HG02798 (cell line): ENCODE results near the gene KCTD1.

Source experiments
- ATAC-seq: cut with Tn5 transposase; IDR thresholded peaks from one replicate; pipeline ENCODE4 v1.9.1; 2021; ENCODE audit warnings: mild to moderate bottlenecking; ENCODE audit not compliant: unreplicated experiment, poor library complexity

KCTD1 gene

DNA sequence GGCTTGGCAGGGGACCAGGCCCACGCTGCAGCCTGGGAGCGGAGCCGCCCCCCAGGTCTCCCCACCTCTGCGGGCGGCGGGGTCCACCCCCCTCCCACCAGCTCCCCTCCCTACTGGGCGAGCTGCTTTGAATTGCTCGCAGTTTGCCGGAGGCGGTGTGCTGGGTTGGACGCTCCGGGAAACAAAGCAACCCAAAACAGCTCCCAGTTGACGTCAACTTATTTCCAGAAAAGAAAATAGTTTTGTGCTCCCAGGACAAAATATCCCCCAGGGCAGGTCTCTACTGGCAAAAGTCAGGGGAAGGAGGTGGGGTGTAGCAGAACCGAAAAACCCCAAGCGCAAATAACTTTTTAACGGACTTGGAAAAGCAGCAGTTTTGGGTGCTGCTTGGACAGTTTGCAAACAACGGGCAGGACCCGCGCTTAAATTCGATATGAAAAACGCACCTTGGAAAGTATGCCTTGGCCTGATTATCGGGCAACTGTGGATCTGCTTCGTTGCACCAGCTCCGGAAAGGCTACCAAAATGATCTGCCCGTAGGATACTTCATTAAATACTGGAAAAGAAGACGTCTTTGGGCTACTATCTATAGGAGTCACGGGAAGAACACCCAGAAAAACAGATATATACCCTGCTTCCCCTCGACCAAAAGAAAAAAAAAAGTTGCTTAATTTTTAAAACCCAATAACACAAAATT lies 2.8 kb upstream of the KCTD1 start:
- ATAC-seq, result no peak

DNA sequence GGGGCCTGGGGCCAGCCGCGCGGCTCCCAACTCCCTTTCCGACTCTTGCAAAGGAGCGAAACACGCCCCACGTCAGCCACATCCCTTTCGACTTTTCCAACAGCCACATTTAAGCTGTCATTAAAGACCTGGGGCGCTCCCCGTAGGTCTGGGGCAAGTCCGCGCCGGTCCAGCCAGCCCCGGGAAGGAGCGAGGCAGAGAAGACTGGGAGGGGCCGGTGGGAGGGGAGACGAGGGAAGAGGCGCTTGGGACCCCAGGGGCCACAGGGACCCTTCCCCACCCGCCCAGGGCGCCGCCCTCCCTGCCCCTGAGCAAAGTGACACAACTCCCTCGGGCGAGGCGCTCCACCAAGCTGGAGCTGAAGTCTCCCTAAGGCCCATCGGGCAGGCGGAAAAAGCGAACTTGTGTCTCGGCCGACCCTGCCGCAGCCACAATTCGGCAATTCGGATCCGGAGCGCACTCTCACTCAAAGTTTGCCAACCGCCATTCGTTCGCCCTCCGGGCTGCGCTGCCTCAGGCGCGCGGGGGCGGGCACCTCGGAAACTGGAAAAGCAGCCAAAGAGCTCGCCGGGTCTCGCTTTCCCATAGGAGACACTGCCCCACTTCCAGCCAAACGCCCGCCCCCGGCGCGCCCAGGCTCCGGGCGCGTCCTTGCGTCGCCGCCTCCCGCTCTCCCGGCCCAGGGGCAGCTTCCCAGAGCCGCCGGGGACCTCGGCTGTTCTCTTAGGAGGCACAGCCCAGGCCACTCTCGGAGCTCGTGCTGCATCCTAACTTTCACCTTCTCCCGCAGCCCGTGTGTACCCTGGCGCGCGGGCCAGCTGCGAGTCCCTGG lies 1.1 kb upstream of the KCTD1 start:
- peak; percentile 12 for ATAC-seq

DNA sequence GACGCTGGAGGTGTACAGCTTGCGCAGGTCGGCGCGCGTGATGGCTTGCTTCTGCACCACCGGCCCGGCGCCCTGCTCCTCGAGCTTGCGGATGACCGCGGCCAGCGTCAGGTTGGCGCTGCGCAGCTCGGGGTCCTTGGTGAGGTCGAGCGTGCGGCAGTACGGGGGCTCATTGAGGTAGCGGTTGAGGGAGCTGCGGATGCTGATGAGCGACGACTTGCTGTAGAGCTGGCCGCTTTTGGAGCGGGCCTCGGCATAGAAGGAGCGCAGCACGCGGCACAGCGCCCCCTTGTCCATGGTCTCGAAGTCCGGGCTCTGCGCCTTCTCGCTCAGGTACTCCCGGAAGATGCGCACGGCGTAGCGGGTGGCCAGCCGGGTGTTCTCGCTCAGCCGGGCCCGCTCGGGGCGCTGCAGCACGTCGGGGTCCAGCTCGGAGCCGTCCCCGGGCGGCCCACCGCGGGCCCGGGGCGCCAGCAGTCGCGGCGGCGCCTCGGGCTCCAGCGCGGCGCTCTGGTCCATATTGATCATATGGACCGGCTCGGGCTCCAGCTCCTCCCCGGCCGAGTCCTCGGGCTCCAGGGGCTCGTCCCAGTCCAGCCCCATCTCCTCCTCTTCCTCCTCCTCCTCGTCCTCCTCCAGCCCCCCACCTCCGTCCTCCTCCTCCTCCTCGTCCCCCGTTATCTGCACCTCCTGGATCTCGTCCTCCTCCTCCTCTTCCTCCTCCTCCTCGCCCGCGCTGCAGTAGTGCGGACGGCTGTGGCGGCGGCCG lies 523 bp downstream of the KCTD1 start:
- peak; percentile 65 for ATAC-seq

DNA sequence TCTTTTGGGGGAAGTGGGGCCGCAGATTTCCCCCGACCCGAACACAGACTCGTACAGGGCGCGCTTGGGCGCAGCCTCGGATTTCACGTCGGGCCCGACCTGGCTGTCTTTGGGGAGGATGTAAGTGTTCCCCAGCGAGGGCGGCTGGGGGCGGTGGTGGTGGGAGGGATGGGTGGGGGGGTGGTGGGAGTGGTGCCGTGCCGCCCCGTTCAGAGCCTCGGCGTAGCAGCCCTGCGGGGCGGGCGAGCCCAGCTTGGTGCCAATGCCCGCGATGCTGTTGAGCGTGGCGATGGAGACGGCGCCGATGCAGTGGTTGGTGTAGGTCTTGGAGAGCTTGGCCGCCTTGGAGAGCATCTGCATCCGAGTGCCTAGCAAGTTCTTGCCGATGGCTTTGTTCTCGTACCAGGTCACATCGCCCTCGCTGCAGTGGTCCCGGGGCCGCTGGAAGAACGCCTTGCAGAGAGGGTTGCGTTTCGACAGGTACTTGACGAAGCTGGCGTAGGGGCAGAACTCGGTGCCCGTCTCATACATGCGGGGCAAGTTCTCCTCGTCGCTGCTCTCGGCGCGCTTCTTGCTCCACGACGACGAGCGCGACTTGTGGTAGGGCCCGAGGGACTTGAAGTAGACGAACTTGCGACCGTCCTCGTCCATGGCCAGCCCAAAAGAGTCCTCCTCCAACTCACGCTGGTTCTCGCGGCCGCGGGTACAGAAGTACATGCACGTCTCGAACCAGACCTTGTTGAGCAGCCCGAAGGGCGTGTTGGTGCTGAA lies 1.3 kb downstream of the KCTD1 start:
- no peak for ATAC-seq

DNA sequence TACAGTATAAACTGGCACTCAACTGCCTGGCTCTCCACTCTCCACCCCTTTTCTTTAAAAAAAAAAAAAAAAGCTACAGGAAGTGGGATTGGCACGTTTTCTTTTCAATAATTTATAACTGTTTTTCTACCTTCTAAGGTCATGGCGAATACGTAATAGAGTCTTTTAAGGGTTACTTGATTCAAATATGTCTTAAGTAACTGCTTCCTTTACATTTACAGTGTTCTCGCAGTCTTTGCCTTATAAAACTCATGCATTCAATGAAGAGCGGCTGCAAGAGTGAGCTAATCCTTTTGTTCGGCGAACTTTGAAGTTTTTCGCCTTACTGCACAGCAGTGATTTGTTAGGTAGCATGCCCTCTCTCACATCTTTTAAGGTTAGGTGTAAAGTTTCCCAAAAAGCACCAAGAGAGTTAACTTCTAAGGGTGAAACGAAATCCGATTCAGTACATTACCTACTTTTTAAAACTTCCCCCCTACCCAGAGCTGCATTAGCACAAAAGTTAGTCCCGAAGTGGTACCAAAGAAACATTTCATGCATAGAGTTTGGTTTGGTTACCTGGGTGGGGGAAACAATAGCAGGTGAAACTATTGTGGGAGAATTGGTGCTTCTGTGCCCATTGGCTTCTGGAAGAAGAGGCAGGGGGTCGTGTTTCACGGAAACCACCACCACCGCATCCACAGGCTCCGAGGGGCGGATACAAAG lies 2.0 kb downstream of the KCTD1 start:
- no peak for ATAC-seq

DNA sequence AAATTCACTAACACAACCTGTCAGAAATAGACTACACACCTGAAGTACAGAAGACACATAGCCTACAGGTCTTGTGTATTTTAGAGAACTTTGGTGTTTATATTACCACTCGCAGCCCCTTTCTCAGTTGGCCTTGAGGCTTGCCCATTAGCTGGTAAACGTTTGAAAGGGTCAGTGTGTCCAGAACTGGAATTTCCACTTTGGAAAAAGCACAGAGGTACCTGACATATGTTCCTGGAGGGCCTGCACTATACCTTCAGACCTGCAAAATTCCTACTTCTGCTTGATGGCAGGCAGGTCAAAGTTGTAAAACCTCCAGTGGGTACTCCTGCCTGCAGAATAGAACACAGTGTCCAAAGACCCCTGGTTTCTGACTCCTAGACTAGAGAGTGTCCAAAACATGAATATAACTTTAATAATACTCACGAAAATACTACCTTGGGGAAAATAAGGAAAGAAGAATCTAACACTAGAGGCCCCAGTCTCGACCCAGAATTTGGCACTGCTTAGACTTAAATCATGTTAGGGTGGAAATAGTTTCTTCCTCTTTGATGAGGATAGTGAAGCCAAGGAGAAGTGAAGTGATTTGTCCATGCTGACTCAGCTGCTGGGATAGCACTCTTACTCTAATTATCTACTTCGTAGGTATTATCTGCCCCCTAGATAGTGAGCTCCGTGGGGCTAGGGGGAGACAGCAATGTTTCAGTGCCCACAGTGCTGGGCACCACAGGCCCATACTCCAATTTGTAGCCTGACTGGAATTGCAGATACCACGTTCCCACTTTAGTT lies 2.8 kb downstream of the KCTD1 start:
- no peak for ATAC-seq

DNA sequence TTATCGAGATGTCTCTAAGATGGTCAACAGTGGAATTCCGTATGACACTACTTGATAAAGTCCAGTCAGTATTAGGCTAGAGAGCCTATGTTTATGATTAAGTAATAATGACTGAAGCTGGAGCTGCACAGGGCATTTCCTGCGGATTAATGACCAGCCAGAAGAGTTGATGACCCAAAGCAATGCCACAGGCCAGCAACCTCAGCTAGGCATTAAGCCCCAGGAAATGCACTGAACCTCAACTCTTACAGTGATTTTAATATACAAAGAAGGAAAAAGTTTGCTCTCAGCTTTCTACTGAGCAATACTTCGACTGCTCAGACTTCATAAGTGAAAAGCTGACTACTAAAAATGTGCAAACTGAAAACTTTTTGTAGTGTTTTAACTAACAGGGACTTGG lies 3.9 kb downstream of the KCTD1 start:
- no peak for ATAC-seq

DNA sequence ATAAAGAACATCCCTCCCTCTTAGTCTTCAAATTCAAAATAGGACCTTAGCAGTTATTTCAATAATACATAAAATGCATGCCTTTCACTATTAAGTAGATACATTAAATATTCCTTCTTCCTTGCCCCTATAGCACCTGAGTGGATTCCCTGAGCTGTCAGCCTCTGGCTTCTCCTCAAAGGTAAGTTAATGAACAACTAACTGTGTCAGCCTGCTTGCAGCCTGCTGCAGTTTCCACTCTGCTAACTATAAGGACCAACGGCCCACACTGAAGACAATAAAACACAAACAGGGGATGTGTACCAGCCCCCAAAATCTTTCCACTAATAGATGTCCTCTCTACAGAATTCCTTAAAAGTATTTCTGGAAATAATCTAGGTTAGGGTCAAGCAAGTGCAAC lies 5.0 kb downstream of the KCTD1 start:
- no peak for ATAC-seq

DNA sequence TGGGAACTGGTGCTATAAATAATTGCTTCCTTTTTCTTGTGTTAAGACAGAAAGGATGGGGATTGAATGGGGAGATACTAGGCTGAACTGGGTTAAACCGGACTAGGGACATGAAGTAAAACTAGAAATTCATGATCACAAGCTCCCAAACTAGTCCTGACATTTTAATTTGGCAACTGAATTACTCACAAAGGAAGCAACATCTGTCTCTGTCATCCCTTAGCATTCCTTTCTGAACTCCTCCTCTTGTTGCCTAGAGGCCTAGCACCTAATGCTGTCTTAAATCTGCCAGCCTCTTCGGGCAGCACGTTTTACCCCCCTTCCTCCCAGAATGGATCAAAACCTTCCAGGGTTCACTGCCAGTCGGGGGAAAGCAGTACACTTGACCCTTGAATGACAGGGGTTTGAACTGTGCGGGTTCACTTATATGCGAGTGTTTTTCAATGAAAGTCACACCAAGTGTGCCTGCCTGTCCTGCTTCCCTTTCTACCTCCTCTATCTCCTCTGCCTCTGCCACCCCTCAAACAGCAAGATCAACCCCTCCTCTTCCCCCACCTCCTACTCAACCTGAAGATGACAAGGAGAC lies 8.2 kb downstream of the KCTD1 start:
- ATAC-seq, result no peak

DNA sequence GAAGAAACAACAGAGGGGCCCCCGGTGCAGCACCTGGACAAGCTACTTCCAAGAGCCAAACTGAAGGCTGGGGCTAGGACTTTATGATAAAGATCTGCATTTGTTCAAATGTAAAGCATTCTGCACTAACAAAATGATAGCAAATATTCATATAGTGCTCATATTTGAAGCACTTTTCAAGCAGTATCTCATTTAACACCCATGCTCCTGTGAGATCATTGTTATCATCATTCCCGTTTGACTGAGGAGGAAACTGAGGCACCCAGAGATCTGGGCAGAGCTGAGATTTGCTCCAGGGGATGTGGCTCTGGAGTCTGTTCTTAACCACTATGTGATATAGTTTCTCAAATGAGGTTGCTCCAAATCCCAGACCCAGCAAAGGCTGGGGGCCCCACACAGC lies 9.8 kb downstream of the KCTD1 start:
- ATAC-seq, result no peak

DNA sequence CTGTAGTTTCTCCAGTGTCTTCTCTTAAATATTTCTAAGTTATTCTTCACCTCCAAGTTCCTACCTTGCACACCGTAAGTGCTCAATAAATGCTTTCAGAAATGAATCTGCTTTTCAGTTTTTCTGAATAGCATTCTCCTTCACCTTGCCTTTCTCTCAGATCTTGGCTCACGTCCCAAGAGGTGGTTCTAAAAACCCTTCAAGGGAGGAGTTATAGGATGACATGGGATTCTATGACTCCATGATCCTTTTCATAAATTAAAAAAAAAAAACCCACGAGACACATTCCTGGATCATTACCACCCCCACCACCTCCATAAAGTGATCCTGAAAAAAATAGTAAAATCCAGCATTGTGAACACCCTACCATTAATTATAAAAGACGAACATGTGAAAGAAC lies 11.7 kb downstream of the KCTD1 start:
- no peak for ATAC-seq

DNA sequence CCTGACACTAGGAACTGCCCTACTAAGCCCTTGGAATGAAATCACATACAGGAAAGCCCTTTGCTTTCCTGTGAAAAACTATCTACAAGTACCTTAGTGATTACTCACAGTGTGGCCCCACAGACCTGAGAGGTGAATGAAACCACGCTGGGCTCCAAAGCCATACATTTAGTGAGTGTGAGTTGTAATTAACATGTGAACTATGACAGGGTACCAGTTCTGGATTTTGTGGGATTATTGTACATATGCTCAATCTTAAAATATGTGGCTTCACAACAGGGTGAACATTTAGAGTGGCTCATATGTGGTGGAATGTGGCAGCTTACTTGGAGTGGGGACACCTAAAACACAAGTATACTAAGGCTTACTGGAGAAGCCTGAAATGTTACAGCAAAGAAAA lies 12.3 kb downstream of the KCTD1 start:
- no peak for ATAC-seq

DNA sequence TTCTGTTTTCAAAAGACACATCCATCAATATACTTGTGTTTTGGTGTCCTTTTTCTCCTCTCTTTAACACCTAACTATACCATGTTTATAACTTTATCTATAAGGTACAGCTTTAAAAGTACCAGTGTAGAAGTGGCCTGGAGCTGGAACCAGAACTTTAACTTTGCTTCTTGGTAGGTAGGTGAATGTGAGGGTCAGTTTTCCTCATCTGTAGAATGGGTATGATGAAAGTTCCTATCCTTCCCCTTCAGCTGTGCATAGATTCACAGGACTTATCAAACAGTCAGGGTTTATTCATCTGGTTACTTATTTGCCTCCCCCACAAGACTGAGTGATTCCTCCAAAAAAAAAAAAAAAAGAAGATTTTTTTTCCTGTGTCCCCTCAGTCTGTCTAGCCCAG lies 12.7 kb downstream of the KCTD1 start:
- no peak for ATAC-seq

DNA sequence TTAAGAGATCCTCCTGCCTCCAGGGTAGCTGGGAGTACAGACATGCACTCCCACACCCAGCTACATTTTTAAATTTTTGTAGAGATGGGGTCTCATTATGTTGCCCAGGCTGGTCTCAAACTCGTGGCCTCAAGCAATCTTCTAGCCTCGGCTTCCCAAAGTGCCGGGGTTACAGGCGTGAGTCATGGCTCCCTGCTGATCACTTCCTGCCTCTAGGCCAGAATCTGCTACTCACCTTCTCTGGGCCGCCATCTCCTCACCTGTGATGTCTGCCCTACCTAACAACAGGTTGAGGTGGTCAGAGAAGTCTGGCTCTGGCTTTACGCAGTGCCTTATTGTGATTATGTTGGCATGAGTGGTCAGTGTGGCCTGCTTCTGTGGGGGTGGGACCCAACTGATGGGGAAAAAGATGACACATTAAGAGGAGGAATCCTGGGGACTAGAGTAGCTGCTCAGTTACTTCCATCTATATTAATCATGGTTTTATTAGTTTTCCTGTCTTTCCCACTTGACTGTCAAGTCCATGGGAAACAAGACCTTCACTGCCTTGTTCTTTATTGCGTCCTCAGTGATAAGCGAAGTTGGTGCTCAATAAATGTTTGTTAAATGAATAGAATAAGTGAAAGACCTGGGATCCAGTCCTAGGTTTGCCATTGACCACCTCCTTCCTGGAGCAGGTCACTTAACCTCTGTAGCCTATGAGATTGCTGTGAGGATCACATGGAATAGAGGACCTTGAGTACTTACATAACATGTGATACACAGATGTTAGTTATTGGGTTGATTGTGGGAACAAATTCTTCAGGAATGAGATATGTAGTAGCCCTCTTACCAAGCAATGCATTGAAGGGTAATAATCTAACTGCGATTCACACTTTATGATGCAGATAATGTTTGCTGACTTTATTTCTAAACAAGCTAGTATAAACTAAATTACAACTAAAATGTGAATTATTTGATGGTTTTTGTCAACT lies 15.7 kb downstream of the KCTD1 start:
- ATAC-seq, result no peak

DNA sequence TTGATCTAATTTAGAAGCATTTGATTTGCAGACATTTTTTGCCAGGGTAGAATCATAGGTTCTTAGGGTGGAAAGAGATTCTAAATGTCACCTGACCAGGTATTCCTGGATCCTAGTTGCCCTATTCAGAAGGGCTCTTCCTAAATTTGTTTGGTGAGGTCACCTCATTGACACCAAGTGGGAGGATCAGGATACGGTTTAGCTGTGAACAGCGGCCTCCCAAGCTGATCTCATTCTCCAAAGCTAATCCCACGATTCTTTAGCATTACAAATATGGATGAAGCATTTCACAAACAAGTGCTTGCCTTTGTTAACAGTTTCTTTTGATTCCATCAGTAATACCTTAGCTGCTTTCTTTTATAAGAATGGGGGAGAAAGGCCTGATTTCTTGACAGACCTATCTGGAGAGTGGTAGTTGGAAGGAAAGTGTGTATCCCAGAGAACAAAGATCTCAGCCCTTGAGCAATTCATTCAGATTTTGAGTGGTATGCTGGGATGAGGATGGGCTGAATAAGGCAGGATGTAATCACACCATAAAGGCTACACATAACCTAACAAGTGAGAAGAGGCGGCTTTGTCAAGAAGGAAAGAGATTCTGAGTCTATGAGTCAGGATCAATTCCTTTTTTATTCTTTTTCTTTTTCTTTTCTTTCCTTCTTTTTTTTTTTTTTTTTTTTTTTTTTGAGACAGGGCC lies 16.6 kb downstream of the KCTD1 start:
- no peak for ATAC-seq

DNA sequence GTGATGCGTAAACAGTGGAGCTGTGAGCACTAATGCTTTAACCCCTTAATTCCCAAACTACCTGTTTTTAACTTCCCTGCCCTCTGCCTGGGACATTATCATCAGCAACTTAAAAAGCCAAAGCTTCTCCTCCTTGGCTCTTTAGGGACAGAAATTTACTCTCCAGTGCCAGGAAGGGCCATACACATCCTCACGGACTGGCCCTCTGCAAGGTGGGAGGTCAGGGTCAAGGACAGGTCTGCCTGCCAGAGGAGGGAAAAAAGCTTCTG lies 21.5 kb downstream of the KCTD1 start:
- no peak for ATAC-seq
